GM18526 (cell line): ENCODE measurements around the gene BRPF3.

Experiments used
- POLR2A ChIP-seq: IDR thresholded peaks from 3 replicates; pipeline ENCODE4 v1.6.1; 2011; ENCODE audit not compliant: insufficient read length; ENCODE audit errors: extremely low read depth

Gene BRPF3

DNA sequence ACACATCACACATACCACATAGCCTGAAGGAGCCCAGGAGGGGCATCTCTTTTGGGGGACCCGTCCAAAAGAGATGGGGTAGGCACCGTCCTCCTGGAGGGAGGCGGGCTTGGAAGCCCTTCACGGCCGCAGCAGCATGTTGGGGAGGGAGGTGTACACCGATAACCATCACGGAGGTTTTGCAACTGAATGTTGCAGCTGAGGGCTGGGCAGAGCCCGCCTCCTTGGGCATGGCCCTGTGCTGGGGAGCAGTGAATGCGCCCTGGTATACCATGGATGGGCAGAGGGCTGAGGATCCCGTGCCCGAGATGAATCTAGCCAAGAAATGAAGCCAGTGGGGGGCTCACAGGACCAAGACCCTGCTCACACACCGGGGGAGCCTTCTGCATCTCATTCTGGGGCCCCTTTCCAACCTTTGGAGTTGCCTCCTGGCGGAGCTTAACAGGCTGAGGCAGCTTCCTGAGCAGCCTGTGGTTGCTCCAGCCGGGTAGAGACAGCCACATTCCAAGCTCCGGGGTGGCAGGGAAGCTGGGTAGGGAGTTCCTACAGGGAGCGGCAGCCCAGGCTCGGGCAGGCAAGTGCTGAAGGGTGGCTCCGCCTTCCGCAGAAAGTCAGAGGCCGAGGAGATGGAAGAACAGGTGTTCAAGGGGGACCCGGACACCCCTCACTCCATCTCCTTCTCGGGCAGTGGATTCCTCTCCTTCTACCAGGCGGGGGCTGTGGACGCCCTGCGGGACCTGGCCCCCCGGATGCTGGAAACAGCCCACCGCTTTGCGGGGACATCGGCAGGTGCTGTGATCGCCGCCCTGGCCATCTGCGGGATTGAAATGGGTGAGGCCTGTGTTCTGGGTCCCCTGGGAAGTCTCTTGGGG, 73.5 kb downstream of the BRPF3 start, which contains the start of gene PNPLA1:
Gene PNPLA1, plus strand, starts transcription at position 227 of the 872 bp plus-strand sequence. Its CDS starts 400 bp downstream, at position 627.
- TF ChIP-seq POLR2A, result no peak

- TF ChIP-seq POLR2A, result no peak
Measured at GRCh38 chr6:36272234-36272633, 75.7 kb downstream of the BRPF3 start.

- no peak for TF ChIP-seq POLR2A
Measured at GRCh38 chr6:36273067-36273466, 76.5 kb downstream of the BRPF3 start.

DNA sequence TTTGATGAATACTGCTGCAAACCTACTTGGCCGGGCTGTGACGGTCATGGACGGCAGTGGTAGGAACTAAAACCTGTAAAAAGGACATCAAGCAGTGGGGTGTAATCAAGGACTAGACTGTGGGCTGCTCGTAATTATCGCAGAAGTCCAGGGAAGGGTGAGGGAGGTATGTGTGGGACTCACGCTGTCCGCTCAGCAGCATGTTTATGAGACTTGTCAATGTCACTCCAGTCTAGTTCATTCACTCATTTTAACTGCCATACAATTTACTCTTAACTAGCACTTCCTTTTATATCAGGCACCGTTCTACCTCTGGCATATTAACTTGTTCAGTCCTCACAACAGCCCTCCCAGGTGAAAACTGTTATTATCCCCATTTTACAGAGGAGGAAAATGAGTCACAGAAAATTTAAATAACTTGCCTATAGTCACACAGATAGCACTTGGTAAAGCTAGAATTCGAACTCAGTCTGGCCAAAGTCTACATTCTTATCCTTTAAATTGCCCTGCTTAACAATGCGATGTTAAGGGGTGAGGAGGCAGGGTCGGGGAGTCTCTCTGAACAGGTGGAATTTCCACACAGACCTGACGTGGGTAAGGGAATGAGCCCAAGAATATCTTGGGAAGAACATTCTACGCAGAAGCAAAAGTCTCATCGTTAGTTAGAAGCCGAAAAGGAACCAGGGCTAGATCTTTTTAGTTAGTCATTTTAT, 77.4 kb downstream of the BRPF3 start:
- no peak for TF ChIP-seq POLR2A

GRCh38 chr6:36276581-36277536, 80.3 kb downstream of the BRPF3 start:
- TF ChIP-seq POLR2A, result no peak

DNA sequence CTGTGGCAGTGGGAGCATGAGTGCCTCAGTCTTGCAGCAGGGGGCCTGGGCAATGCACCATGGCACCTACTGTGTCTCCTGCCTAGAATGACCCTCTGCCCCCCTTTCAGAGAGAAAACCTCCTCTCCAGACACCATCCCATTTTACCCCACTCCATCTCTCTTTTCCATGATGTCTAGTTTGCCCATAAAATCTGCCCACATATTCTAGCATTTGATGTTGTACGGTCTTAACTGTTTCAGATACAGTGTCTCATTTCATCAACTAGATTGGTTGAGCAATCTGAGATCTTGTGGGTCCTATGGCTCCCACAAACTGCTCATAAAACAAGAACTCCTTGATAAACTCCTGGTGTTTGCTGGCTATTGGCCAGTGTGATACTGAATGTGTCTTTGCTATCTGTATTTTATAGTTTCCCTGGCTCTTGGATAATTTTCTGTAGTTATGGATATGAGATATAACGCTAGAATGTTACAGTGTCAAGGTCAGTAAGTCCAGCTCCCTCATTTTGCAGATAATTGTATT, 81.5 kb downstream of the BRPF3 start:
- TF ChIP-seq POLR2A, result no peak

GRCh38 chr6:36280467-36280866, 83.9 kb downstream of the BRPF3 start:
- TF ChIP-seq POLR2A, result no peak

DNA sequence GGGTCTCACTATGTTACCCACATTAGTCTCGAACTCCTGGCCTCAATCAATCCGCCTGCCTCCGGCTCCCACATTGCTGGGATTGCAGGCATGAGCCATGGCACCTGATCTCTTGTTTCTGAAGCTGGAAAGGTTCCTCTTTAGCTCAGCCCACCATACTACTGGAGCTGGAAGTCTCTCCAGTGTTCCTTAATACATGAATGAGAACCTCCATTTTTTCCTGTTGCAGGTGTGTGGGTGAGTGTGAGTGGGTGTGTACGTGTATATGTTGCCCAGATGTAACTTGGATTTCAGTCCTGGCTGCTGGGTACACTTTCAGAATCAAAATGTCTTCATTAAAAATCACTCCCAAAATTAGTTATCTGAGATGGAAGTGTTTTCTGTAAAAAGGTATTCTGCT, 84.4 kb downstream of the BRPF3 start:
- no peak for TF ChIP-seq POLR2A
